WERI-Rb-1 (cell line): Measurements from ENCODE around the gene KSR2.
"Not testable (repeated sequence)": the region's sequence is repeated elsewhere in the genome, so short reads cannot be mapped to it uniquely, and the experiment has no call there.

Experiments
- DNase-seq: peaks from one replicate; pipeline ENCODE4 v3.0.0-alpha.2; 2020
- H3K27ac ChIP-seq: fragments of 250-450 bp; sonication (Bioruptor Pico); 2 replicates; pipeline ENCODE4 v1.5.1; 2020; ENCODE audit warnings: mild to moderate bottlenecking, moderate library complexity
- H3K27me3 ChIP-seq: fragments of 250-450 bp; sonication (Bioruptor Pico); 2 replicates; pipeline ENCODE4 v1.5.1; 2021; ENCODE audit warnings: mild to moderate bottlenecking, low read depth, moderate library complexity; ENCODE audit not compliant: insufficient read depth, severe bottlenecking
- H3K36me3 ChIP-seq: fragments of 250-450 bp; sonication (Bioruptor Pico); 2 replicates; pipeline ENCODE4 v1.5.1; 2020; ENCODE audit warnings: mild to moderate bottlenecking, moderate library complexity
- H3K4me3 ChIP-seq: 2 replicates; pipeline ENCODE4 v1.5.1; 2011; ENCODE audit warnings: low read depth, mild to moderate bottlenecking, control low read depth, low read length
- H3K9me3 ChIP-seq: fragments of 250-450 bp; sonication (Bioruptor Pico); 2 replicates; pipeline ENCODE4 v1.5.1; 2021; ENCODE audit warnings: mild to moderate bottlenecking, moderate library complexity; ENCODE audit not compliant: severe bottlenecking
- CTCF ChIP-seq: IDR thresholded peaks from 2 replicates; pipeline ENCODE4 v1.5.1; 2011; ENCODE audit warnings: low read depth, mild to moderate bottlenecking, control low read depth, inconsistent platforms, low read length

KSR2 gene

DNA sequence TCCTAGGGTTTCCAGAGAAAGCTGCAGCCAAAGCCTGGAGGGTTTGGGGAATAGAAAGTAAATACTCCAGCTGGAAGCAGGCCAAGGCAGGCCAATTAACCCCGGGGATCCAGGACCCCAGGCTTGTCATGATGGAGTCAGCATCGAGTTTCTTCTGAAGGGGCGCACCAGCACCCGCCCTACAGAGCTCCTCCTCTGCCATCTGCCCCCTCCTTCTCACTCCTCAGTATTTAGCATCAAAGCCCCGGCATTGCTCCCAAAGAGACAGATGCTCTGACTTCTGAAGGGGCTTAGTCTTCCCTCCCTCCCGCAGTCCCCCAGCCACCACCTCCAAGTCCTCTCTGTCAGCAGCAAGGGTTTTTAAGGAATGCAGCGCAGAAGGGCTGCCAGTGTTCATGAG is 322.3 kb downstream of the KSR2 start:
- Histone ChIP-seq H3K4me3 (no peak overlapping the region), H3K27me3 (no peaks in the 10 kb centered on the region), H3K9me3 (peaks cover 7% of the 10 kb centered on the region), H3K36me3 (no peaks in the 10 kb centered on the region), H3K27ac (no peak overlapping the region; the same call in 1 of the 2 replicates)
- DNase-seq: peak; percentile 79
- TF ChIP-seq CTCF: no peak

DNA sequence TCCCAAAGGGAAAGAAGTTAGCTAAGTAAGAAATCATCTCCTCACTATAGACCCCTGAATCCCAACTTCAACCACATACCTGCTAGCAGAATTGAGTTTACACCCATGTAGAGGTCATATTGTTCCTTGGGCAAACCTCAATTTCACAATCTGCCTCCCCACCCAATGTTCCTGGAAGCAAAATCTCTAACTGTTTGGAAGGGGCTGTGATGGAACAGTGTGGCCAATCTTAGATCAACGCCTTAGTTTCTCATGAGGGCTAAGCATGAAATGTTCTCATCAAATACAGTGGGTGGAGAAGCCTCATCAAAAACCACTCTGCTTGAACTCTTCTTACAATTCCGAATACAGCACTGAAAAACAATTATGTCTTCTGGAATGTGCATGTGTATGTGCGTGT is 323.3 kb downstream of the KSR2 start:
- no peak for DNase-seq
- Histone ChIP-seq H3K27me3 (no peaks in the 10 kb centered on the region), H3K4me3 (no peak overlapping the region), H3K9me3 (peaks cover 2% of the 10 kb centered on the region), H3K36me3 (no peaks in the 10 kb centered on the region), H3K27ac (no peak overlapping the region)
- TF ChIP-seq CTCF: no peak

DNA sequence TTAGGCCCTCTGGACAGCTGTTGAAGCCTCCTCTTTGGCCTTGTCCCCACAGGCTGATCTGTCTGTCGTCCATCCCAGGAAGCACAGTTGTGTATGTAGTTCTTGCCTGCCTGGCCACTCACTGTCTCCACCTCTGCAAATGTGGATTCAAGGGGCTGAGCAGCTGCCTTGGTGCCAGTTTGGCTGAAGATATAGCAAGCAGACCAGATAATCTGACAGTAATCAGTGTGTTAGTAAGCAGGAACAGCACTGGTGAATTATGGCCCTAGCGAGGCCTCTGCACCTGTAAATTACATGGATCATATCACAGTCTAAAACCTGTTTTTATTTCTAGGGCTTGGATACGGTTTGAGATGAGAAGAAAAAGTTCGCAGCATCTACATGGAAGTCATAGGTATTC is 324.8 kb downstream of the KSR2 start:
- DNase-seq: peak; percentile 68
- Histone ChIP-seq H3K27me3 (no peaks in the 10 kb centered on the region), H3K36me3 (no peaks in the 10 kb centered on the region), H3K27ac (peak overlapping the region; percentile 69), H3K4me3 (no peak overlapping the region), H3K9me3 (no peaks in the 10 kb centered on the region)
- no peak for TF ChIP-seq CTCF

DNA sequence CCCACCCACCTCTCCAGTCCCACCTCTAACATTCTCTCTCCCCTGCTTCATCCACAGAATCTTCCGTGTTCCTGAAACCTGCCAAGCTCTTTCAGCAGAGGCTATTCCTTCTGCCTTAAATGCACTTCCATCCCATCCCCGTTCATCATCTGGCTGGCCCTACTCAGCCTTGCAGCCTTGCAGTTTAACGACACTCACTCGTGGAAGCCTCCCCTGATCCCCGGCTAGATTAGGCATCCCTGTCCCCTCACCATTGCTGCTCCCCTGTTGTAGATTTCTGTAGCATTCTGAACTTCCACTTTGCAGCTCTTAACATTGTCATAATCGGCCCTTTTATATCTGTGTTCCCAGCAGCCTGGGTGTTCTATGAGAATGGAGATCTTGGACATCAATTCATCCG is 326.9 kb downstream of the KSR2 start:
- Histone ChIP-seq H3K27me3 (no peaks in the 10 kb centered on the region), H3K36me3 (no peaks in the 10 kb centered on the region)
- DNase-seq: no peak

DNA sequence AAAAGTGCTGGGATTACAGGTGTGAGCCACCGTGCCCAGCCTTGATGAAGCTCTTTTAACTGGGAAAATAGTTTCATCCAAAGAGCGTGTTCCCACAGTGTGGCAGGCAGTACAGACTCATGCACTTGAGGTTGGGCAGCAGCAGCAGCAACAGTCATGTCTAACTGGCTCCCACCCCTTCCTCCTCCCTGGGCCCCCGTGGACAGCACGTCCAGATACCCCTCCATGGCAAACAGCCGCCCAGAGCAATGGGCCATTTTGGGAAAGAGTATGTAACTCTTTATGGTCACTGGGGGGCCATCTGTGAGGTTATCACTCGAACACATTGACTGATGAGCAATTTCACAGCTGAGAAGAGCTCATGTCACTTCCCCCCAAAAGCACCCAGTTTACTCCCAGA is 328.3 kb downstream of the KSR2 start:
- DNase-seq: no peak
- H3K4me3 ChIP-seq: no peak overlapping the region
- H3K9me3 ChIP-seq: no peaks in the 10 kb centered on the region
- TF ChIP-seq CTCF: no peak
- no peak overlapping the region for H3K27ac ChIP-seq
- no peaks in the 10 kb centered on the region for H3K36me3 ChIP-seq
- H3K27me3 ChIP-seq: no peaks in the 10 kb centered on the region

More for the DNA sequence above, 326.9 kb downstream of the KSR2 start:
- Histone ChIP-seq H3K27ac (no peak overlapping the region), H3K9me3 (no peaks in the 10 kb centered on the region), H3K4me3 (no peak overlapping the region)
- no peak for TF ChIP-seq CTCF

GRCh38 chr12:117629454-117629853 is 339.3 kb downstream of the KSR2 start:
- Histone ChIP-seq H3K9me3 (no peaks in the 10 kb centered on the region), H3K27me3 (no peaks in the 10 kb centered on the region), H3K36me3 (no peaks in the 10 kb centered on the region), H3K27ac (no peak overlapping the region), H3K4me3 (no peak overlapping the region)
- TF ChIP-seq CTCF: no peak
- no peak for DNase-seq

GRCh38 chr12:117628711-117629110 is 340.1 kb downstream of the KSR2 start:
- H3K27me3 ChIP-seq, H3K27ac ChIP-seq, H3K36me3 ChIP-seq, H3K4me3 ChIP-seq, H3K9me3 ChIP-seq, DNase-seq: not testable (repeated sequence)
